Measurements from ENCODE around the gene SEMA6B. TPM values are rescaled to one million over a fixed set of nuclear protein-coding genes. Genes with fewer than 3 reads are reported as not detected.

Gene SEMA6B
- total and polyA plus RNA-seq, 2 of the 4 experiments (the other 2 are of a cell fraction) = 0.18 to 0.72 TPM

DNA sequence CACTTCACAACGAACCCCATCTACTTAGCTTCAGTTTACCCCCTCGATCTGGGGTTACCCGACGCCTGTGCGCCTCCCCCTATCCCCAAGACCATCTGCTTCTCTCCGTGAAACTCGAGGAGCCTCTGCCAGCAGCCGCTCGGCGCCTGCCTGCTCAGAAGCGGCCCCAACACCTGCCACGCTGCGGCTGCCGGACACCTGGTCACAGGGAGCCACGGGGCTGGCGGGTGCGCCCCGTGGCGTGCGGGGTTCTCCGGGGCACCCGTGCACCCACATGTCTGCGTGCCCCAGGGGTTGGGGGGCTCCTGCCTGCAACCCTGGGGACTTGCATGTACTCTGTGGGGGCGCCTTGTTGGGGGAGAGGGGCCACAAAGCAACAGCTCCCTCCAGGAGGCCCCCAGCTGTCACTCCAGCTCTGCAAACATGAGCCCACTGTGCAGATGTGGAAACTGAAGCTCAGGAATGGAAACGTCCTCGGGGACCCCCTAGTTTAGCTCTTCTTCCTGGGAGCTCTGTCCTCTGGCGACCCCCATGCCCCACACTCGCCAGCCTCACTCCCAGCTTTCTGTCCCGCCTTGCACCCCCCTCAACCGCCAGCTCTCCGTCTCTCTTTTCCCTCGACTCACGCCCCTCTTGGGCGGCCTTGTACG is 7.0 kb upstream of the SEMA6B start:
- no peak for ATAC-seq (ENCODE audit: low read depth)
- BruUV-seq (replicated peaks) = no TSS peak
- no peak overlapping the region for H3K4ac ChIP-seq (ENCODE audit: low read depth, low read length)
- H2BK5ac ChIP-seq (ENCODE audit: low read depth, low read length, poor library complexity, severe bottlenecking) = no peak overlapping the region
- CTCF ChIA-PET = interaction anchor here (0.6 to 1.1 kb wide), 3 partner anchors 13 to 69 kb away, joined by 3 to 5 read pairs (median 3); no protein-coding TSS in a partner anchor
- H2BK15ac ChIP-seq (ENCODE audit: low read depth, low read length) = no peak overlapping the region
- in situ Hi-C loops (cut with MboI; ENCODE audit: low sequenced_read_pairs) = no loop called here
- DNase-seq = no peak
- no peak overlapping the region for H4K5ac ChIP-seq (ENCODE audit: low read depth, low read length)
- no peak overlapping the region for H3K27ac ChIP-seq (ENCODE audit: insufficient read depth, low read length)
- H4K8ac ChIP-seq (ENCODE audit: low read depth in 2 of 2, low read length in 2 of 2) = no peak overlapping the region
- H4K91ac ChIP-seq (ENCODE audit: insufficient read depth, low read depth, low read length) = no peak overlapping the region
- dilution Hi-C loops (cut with HindIII; ENCODE audit: low sequenced_read_pairs, unreplicated experiment) = no loop called here
- H3K36me3 ChIP-seq (ENCODE audit: control insufficient read depth, insufficient read depth, low read length) = no peaks in the 10 kb centered on the region
- no peaks in the 10 kb centered on the region for H3K27me3 ChIP-seq (ENCODE audit: control insufficient read depth, insufficient read depth, low read length)
- no peak overlapping the region for H2AK5ac ChIP-seq (ENCODE audit: low read depth, low read length)
- no peak overlapping the region for H2BK20ac ChIP-seq (ENCODE audit: low read depth, low read length)
- POLR2A ChIA-PET (ENCODE audit: unreplicated experiment) = interaction anchor here (0.6 kb wide), 1 partner anchor 60 kb away, joined by 7 read pairs; no protein-coding TSS in a partner anchor
- H3K4me1 ChIP-seq (ENCODE audit: control insufficient read depth, insufficient read depth, low read length) = no peaks in the 10 kb centered on the region
- 81% methylated on average over 17 of the region's 35 CpGs; no CpG with 5 or more reads in 1 of the 2 experiments for WGBS, 2 experiments (ENCODE audit: extremely low coverage in 2 of 2, insufficient read length in 1 of 2)
- no peak overlapping the region for H2BK120ac ChIP-seq (ENCODE audit: low read depth, low read length)
- intact Hi-C loops (cut with micrococcal nuclease) = no loop called here
- H3K9me1 ChIP-seq (ENCODE audit: insufficient read depth, low read length) = no peaks in the 10 kb centered on the region
- H2AFZ ChIP-seq (replicated peaks; ENCODE audit: low read length, poor library complexity) = peak overlapping the region; percentile 43
- H3K79me1 ChIP-seq (ENCODE audit: low read depth in 1 of 2, low read length in 2 of 2) = no peaks in the 10 kb centered on the region
- no peaks in the 10 kb centered on the region for H4K20me1 ChIP-seq (ENCODE audit: insufficient read depth, low read length)
- H3K56ac ChIP-seq (ENCODE audit: extremely low read depth, insufficient read depth, low read length) = no peak overlapping the region
- no peak overlapping the region for H3K23ac ChIP-seq (ENCODE audit: low read depth, low read length)
- H3K9ac ChIP-seq (ENCODE audit: low read depth, low read length) = no peak overlapping the region
- no peak for TF ChIP-seq MAZ (IDR thresholded peaks at IDR 0.05; ENCODE audit: borderline replicate concordance, low read depth, low read length)
- TF ChIP-seq RAD21 (IDR thresholded peaks at IDR 0.05; ENCODE audit: low read length) = no peak
- TF ChIP-seq, protein P1, sequence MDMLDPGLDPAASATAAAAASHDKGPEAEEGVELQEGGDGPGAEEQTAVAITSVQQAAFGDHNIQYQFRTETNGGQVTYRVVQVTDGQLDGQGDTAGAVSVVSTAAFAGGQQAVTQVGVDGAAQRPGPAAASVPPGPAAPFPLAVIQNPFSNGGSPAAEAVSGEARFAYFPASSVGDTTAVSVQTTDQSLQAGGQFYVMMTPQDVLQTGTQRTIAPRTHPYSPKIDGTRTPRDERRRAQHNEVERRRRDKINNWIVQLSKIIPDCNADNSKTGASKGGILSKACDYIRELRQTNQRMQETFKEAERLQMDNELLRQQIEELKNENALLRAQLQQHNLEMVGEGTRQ (IDR thresholded peaks at IDR 0.05; ENCODE audit: low read depth, low read length) = no peak
- no peak for TF ChIP-seq BHLHE40 (IDR thresholded peaks at IDR 0.05; ENCODE audit: low read depth, low read length)
- no peak for TF ChIP-seq CEBPB (IDR thresholded peaks at IDR 0.05; ENCODE audit: low read depth, low read length)
- TF ChIP-seq MAFK (IDR thresholded peaks at IDR 0.05; ENCODE audit: low read depth, low read length) = no peak
- no peak for TF ChIP-seq MXI1 (IDR thresholded peaks at IDR 0.05; ENCODE audit: borderline replicate concordance, low read depth, low read length)
- no peak for TF ChIP-seq SMC3 (IDR thresholded peaks at IDR 0.05; ENCODE audit: low read depth, low read length)
- TF ChIP-seq, protein P2, sequence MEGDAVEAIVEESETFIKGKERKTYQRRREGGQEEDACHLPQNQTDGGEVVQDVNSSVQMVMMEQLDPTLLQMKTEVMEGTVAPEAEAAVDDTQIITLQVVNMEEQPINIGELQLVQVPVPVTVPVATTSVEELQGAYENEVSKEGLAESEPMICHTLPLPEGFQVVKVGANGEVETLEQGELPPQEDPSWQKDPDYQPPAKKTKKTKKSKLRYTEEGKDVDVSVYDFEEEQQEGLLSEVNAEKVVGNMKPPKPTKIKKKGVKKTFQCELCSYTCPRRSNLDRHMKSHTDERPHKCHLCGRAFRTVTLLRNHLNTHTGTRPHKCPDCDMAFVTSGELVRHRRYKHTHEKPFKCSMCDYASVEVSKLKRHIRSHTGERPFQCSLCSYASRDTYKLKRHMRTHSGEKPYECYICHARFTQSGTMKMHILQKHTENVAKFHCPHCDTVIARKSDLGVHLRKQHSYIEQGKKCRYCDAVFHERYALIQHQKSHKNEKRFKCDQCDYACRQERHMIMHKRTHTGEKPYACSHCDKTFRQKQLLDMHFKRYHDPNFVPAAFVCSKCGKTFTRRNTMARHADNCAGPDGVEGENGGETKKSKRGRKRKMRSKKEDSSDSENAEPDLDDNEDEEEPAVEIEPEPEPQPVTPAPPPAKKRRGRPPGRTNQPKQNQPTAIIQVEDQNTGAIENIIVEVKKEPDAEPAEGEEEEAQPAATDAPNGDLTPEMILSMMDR (conservative IDR thresholded peaks at IDR 0.05; ENCODE audit: low read depth, low read length) = no peak
- no peak for TF ChIP-seq POLR2A (IDR thresholded peaks at IDR 0.05; ENCODE audit: low read depth, low read length)
- H3K4me2 ChIP-seq (ENCODE audit: low read depth, low read length) = no peak overlapping the region
- no peak overlapping the region for H3K18ac ChIP-seq (ENCODE audit: low read depth, low read length)
- no peak overlapping the region for H3K4me3 ChIP-seq (ENCODE audit: insufficient read depth, low read depth, low read length)
- H2AK9ac ChIP-seq (replicated peaks; ENCODE audit: low read depth, low read length, poor library complexity) = no peak overlapping the region
- H3K14ac ChIP-seq (replicated peaks; ENCODE audit: low read depth, low read length) = no peak overlapping the region
- H3K9me3 ChIP-seq (ENCODE audit: control insufficient read depth, insufficient read depth, low read length) = no peaks in the 10 kb centered on the region
